RWPE2 (cell line): ENCODE results near the gene SLC36A1.

Experiments
- ATAC-seq: fragments of 200-7000 bp; cut with Tn5 transposase; 3 replicates; pipeline ENCODE4 v1.9.1; 2021; ENCODE audit warnings: low read depth
- DNase-seq: peaks from one replicate; pipeline ENCODE4 v3.0.0-alpha.2; 2020; ENCODE audit warnings: low spot score
- H3K27ac ChIP-seq: fragments of 450-650 bp; 2 replicates; pipeline ENCODE4 v1.5.1; 2017; ENCODE audit warnings: mild to moderate bottlenecking; ENCODE audit not compliant: poor library complexity, severe bottlenecking
- H3K27me3 ChIP-seq: fragments of 250-450 bp; sonication (Bioruptor Pico); 2 replicates; pipeline ENCODE4 v1.5.1; 2021; ENCODE audit warnings: mild to moderate bottlenecking, moderate library complexity; ENCODE audit not compliant: insufficient read depth, poor library complexity, severe bottlenecking
- H3K36me3 ChIP-seq: fragments of 250-450 bp; sonication (Bioruptor Pico); 2 replicates; pipeline ENCODE4 v1.5.1; 2020; ENCODE audit warnings: low read depth, mild to moderate bottlenecking, moderate library complexity
- H3K4me1 ChIP-seq: fragments of 250-450 bp; sonication (Bioruptor Pico); 2 replicates; pipeline ENCODE4 v1.5.1; 2021; ENCODE audit warnings: mild to moderate bottlenecking, moderate library complexity; ENCODE audit not compliant: insufficient read depth, poor library complexity, severe bottlenecking
- H3K4me3 ChIP-seq: fragments of 250-450 bp; sonication (Bioruptor Pico); 2 replicates; pipeline ENCODE4 v1.5.1; 2021; ENCODE audit warnings: mild to moderate bottlenecking, moderate library complexity; ENCODE audit not compliant: severe bottlenecking
- H3K9me3 ChIP-seq: fragments of 250-450 bp; sonication (Bioruptor Pico); 2 replicates; pipeline ENCODE4 v1.5.1; 2021; ENCODE audit warnings: mild to moderate bottlenecking, moderate library complexity; ENCODE audit not compliant: severe bottlenecking
- TF ChIP-seq, protein P1 (sequence below): fragments of 450-650 bp; IDR thresholded peaks from one replicate; pipeline ENCODE4 v1.5.1; 2017; ENCODE audit warnings: mild to moderate bottlenecking, moderate library complexity; ENCODE audit not compliant: poor library complexity, severe bottlenecking

Gene SLC36A1

DNA sequence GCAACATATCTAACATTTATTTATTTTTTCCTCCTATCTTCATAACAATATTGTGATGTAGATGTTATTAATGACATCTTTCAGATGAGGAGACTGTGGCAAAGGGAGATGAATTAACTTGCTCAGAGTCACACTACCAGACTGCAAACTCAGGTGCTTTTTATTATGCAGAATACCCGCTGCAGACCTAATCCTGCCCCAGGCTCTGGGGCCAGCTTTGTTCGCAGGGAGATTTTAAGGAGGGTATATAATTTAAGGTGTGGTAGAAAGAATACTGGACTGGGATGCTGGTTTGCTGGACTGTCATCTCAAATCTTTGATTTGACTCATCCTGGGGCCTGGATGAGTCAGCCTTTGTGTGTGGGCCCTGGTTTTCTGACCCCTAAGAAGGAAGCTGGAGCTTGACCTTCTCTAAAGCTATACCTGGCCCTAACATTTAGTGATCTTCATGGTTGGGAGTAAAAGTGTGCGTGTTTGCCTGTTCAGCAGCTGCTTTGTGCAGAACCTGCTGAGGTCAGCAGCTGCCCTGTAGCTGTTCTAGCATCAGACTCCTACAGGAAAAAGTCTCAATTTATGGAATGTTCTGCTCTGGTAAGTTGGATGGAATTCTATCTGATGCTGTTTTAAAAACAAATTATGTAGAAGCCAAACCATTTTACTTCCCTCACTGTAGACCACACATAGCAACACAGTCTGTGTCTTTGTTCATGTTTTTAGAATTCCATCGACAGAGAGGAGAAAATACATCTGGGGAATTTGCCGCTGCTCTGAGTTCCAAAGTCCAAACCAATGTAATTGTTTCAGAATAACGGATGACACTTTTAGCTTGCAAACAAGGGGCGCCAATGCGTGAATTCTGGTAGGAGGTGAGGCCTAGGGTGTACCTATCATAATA lies 4.5 kb downstream of the SLC36A1 start:
- ATAC-seq (0 out of 3 replicates have a peak, but pooled peaks have one; percentile 15), DNase-seq (no peak)
- no peaks in the 10 kb centered on the region for H3K9me3 ChIP-seq
- no peak overlapping the region for H3K4me3 ChIP-seq
- no peak overlapping the region for H3K27ac ChIP-seq
- H3K4me1 ChIP-seq, result peaks cover 9% of the 10 kb centered on the region
- no peaks in the 10 kb centered on the region for H3K36me3 ChIP-seq
- TF ChIP-seq, protein P1, sequence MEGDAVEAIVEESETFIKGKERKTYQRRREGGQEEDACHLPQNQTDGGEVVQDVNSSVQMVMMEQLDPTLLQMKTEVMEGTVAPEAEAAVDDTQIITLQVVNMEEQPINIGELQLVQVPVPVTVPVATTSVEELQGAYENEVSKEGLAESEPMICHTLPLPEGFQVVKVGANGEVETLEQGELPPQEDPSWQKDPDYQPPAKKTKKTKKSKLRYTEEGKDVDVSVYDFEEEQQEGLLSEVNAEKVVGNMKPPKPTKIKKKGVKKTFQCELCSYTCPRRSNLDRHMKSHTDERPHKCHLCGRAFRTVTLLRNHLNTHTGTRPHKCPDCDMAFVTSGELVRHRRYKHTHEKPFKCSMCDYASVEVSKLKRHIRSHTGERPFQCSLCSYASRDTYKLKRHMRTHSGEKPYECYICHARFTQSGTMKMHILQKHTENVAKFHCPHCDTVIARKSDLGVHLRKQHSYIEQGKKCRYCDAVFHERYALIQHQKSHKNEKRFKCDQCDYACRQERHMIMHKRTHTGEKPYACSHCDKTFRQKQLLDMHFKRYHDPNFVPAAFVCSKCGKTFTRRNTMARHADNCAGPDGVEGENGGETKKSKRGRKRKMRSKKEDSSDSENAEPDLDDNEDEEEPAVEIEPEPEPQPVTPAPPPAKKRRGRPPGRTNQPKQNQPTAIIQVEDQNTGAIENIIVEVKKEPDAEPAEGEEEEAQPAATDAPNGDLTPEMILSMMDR, result no peak
- peaks cover under 1% of the 10 kb centered on the region for H3K27me3 ChIP-seq

DNA sequence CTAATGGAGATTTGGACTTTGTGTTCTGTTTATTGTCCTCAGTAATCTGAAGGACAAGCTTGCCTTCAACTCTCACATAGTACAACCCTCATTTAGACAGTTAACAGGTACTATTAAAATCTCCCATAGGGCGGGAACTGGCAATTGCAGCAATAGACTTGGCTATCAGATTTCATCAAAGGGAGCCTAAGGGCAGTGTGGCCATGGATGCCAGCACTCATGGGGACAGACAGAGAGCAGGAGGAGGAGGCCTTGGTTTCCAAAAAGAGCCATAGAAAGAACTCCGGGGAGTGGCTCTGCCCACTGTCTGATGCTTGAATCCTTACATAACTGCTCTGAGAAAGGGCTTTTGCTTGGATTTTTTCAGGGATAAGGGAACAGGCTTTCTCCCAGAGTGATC lies 6.8 kb downstream of the SLC36A1 start:
- DNase-seq, result no peak
- Histone ChIP-seq H3K9me3 (no peaks in the 10 kb centered on the region), H3K27me3 (no peaks in the 10 kb centered on the region), H3K4me3 (no peak overlapping the region), H3K36me3 (no peaks in the 10 kb centered on the region), H3K4me1 (peaks cover under 1% of the 10 kb centered on the region), H3K27ac (no peak overlapping the region)
- ATAC-seq, result no peak; the same call in 2 of the 3 replicates
- TF ChIP-seq, protein P1, result no peak

DNA sequence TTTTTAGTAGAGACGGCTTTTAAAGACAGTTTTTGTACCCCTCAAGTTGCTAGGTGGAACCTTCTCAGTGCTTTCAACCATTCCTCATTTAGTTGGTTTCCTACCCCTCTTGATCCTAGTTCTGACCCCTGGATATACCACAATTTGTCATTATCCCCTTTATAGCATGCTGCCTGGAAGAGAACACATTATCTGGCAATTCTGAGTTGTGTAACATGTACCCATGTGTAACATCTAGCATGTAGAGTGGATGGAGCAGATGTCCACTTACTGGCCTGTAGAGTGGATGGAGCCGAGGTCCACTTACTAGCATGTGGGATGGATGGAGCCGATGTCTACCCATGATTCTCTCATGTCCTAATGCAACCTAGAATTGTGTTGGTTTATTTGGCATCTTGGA lies 7.5 kb downstream of the SLC36A1 start:
- Histone ChIP-seq H3K27ac (no peak overlapping the region), H3K4me1 (no peaks in the 10 kb centered on the region), H3K27me3 (no peaks in the 10 kb centered on the region), H3K9me3 (no peaks in the 10 kb centered on the region), H3K36me3 (peaks cover 1% of the 10 kb centered on the region; the same call in 1 of the 2 replicates), H3K4me3 (no peak overlapping the region)
- DNase-seq (no peak), ATAC-seq (no peak)
- TF ChIP-seq, protein P1, result no peak

DNA sequence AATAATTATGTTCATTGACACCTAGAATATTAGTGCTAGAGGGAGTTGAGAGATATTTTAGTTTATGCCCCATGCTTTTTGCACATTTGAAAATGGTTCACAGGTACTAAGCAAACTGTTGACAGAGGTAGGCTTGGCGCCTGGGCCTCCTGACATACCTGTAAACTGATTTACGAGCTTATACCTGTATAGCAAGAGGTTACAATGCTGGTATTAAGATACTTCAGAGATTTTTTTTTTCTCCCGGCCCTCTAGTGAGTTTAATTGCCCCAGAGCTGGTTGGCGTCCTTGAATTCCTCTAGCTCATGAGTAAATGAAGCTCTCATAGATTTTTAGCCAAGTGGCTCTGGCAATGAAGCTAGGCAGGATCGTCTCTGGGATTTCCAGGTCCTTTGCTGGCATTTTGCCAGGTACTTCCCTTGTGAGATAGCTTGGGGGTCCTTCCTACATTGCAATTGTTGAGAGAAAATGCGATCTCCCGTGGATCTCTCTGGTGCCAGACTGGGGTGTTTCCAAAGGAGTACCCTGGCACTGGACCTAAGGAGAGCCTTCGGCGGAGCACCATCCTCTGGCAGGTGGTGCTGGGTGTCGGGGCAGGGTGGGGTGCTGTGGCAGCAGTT lies 9.0 kb downstream of the SLC36A1 start:
- ATAC-seq, result no peak; the same call in 2 of the 3 replicates
- Histone ChIP-seq H3K27ac (no peak overlapping the region), H3K9me3 (no peaks in the 10 kb centered on the region), H3K4me3 (no peak overlapping the region), H3K4me1 (no peaks in the 10 kb centered on the region), H3K27me3 (no peaks in the 10 kb centered on the region), H3K36me3 (peaks cover 3% of the 10 kb centered on the region; the same call in 1 of the 2 replicates)
- TF ChIP-seq, protein P1, result no peak
- no peak for DNase-seq

DNA sequence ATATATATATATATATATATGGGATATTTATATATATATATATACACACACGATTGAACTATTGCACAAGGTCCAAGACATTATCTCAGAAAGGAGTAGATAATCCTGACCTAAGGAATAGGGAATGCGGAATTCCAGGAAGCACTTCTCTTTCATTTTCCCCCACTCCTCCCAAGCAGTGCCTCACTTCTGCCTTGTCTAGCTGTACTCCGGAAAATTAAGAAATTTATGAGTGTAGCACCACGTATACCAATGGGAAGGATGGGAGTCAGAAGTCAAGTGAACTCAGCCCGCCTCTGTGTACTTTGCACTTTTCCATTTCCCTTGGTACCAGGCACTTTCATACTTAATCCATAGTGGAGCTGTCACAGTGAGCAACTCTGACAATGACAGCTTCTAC lies 10.9 kb downstream of the SLC36A1 start:
- TF ChIP-seq, protein P1, result no peak
- Histone ChIP-seq H3K27ac (no peak overlapping the region), H3K4me1 (no peaks in the 10 kb centered on the region), H3K27me3 (no peaks in the 10 kb centered on the region), H3K9me3 (no peaks in the 10 kb centered on the region), H3K4me3 (no peak overlapping the region), H3K36me3 (peaks cover 3% of the 10 kb centered on the region; the same call in 1 of the 2 replicates)
- DNase-seq (no peak), ATAC-seq (no peak)
